GM20431 (cell line): ENCODE data around the gene CNTN5.

ENCODE experiments used
- in situ Hi-C: fragments of 300-500 bp; cut with MseI, MboI; formaldehyde crosslinking; loops from one replicate; pipeline ENCODE4 v1.15.0; 2020; ENCODE audit warnings: low sequenced_read_pairs; ENCODE audit not compliant: unreplicated experiment

The CNTN5 gene

GRCh38 chr11:99461913-99462312, 441.2 kb downstream of the CNTN5 start:
- in situ Hi-C loops = no loop called here

- in situ Hi-C loops = no loop called here
These were observed 444.2 kb downstream of the CNTN5 start for GRCh38 chr11:99464985-99465384.

GRCh38 chr11:99489581-99489980, 468.8 kb downstream of the CNTN5 start:
- in situ Hi-C loops = no loop called here

GRCh38 chr11:99494065-99494464, 473.3 kb downstream of the CNTN5 start:
- in situ Hi-C loops = no loop called here

GRCh38 chr11:99501655-99502054, 480.9 kb downstream of the CNTN5 start:
- in situ Hi-C loops = no loop called here

- in situ Hi-C loops = no loop called here
These were observed 484.6 kb downstream of the CNTN5 start for GRCh38 chr11:99505316-99505715.

- in situ Hi-C loops = no loop called here
These were observed 485.1 kb downstream of the CNTN5 start for GRCh38 chr11:99505831-99506230.

GRCh38 chr11:99509863-99510262, 489.1 kb downstream of the CNTN5 start:
- in situ Hi-C loops = no loop called here

- in situ Hi-C loops = no loop called here
These were observed 492.6 kb downstream of the CNTN5 start for GRCh38 chr11:99513368-99513767.

- in situ Hi-C loops = no loop called here
These were observed 498.3 kb downstream of the CNTN5 start for GRCh38 chr11:99519095-99519494.

- in situ Hi-C loops = no loop called here
These were observed 501.9 kb downstream of the CNTN5 start for GRCh38 chr11:99522467-99523173.

GRCh38 chr11:99531468-99531867, 510.7 kb downstream of the CNTN5 start:
- in situ Hi-C loops = no loop called here

GRCh38 chr11:99534812-99535211, 514.1 kb downstream of the CNTN5 start:
- in situ Hi-C loops = no loop called here

GRCh38 chr11:99535406-99535805, 514.7 kb downstream of the CNTN5 start:
- in situ Hi-C loops = no loop called here

- in situ Hi-C loops = no loop called here
These were observed 515.1 kb downstream of the CNTN5 start for GRCh38 chr11:99535819-99536218.

- in situ Hi-C loops = no loop called here
These were observed 516.9 kb downstream of the CNTN5 start for GRCh38 chr11:99537681-99538080.

- in situ Hi-C loops = no loop called here
These were observed 524.9 kb downstream of the CNTN5 start for GRCh38 chr11:99545616-99546015.

- in situ Hi-C loops = no loop called here
These were observed 527.5 kb downstream of the CNTN5 start for GRCh38 chr11:99548264-99548663.

GRCh38 chr11:99554232-99554903, 533.6 kb downstream of the CNTN5 start:
- in situ Hi-C loops = no loop called here

GRCh38 chr11:99555486-99555885, 534.7 kb downstream of the CNTN5 start:
- in situ Hi-C loops = no loop called here

GRCh38 chr11:99565333-99565732, 544.6 kb downstream of the CNTN5 start:
- in situ Hi-C loops = no loop called here
